HepG2 (cell line): Measurements from ENCODE around the gene SPATA25. TPM values are rescaled to one million over a fixed set of nuclear protein-coding genes. Genes with fewer than 3 reads are reported as not detected.
A peak's percentile ranks its signal among the peaks of the same experiment; 100 is the strongest.

Experiments
- ARID5B ChIP-seq: IDR thresholded peaks from 2 replicates; pipeline ENCODE4 v1.4.0; 2020; ENCODE audit warnings: mild to moderate bottlenecking, missing genetic modification reagents
- FOXJ3 ChIP-seq: sonication (generic); formaldehyde crosslinking; IDR thresholded peaks from 2 replicates; pipeline ENCODE4 v1.4.0; 2020; ENCODE audit warnings: missing genetic modification reagents, mild to moderate bottlenecking, borderline replicate concordance
- KLF12 ChIP-seq: sonication (generic); formaldehyde crosslinking; IDR thresholded peaks from 2 replicates; pipeline ENCODE4 v1.4.0; 2020; ENCODE audit warnings: missing genetic modification reagents, borderline replicate concordance
- MAX ChIP-seq: IDR thresholded peaks from 2 replicates; pipeline ENCODE4 v1.6.1; 2012; ENCODE audit warnings: inconsistent platforms
- MIER3 ChIP-seq: IDR thresholded peaks from 2 replicates; pipeline ENCODE4 v1.6.1; 2016; ENCODE audit warnings: missing compliant biosample characterization, borderline replicate concordance
- NR3C1 ChIP-seq: sonication (generic); formaldehyde crosslinking; IDR thresholded peaks from 2 replicates; pipeline ENCODE4 v1.4.0; 2020; ENCODE audit warnings: missing genetic modification reagents
- PAXIP1 ChIP-seq: sonication (generic); formaldehyde crosslinking; conservative IDR thresholded peaks from 2 replicates; pipeline ENCODE4 v1.4.0; 2020; ENCODE audit warnings: mild to moderate bottlenecking, missing genetic modification reagents, moderate library complexity
- ZBTB7A ChIP-seq: sonication (generic); formaldehyde crosslinking; IDR thresholded peaks from 2 replicates; pipeline ENCODE4 v1.8.0; 2022; ENCODE audit warnings: mild to moderate bottlenecking, missing genetic modification reagents
- ZFP37 ChIP-seq: sonication (generic); formaldehyde crosslinking; IDR thresholded peaks from 2 replicates; pipeline ENCODE4 v1.4.0; 2020; ENCODE audit warnings: missing genetic modification reagents, borderline replicate concordance
- ZNF230 ChIP-seq: sonication (generic); formaldehyde crosslinking; IDR thresholded peaks from 2 replicates; pipeline ENCODE4 v1.4.0; 2020; ENCODE audit warnings: mild to moderate bottlenecking, missing genetic modification reagents
- ZNF30 ChIP-seq: sonication (generic); formaldehyde crosslinking; IDR thresholded peaks from 2 replicates; pipeline ENCODE4 v1.5.0; 2020; ENCODE audit warnings: mild to moderate bottlenecking, missing genetic modification reagents
- ZNF350 ChIP-seq: sonication (generic); formaldehyde crosslinking; IDR thresholded peaks from 2 replicates; pipeline ENCODE4 v1.4.0; 2020; ENCODE audit warnings: mild to moderate bottlenecking, low read depth, missing genetic modification reagents, borderline replicate concordance
- ZSCAN31 ChIP-seq: sonication (generic); formaldehyde crosslinking; IDR thresholded peaks from 2 replicates; pipeline ENCODE4 v1.5.0; 2020; ENCODE audit warnings: low read depth, mild to moderate bottlenecking, missing genetic modification reagents
- polyA plus RNA-seq, 8 experiments: library from polyadenylated mRNA; depleted of rRNA in 3 of 8; stranded (reverse) in 7 of 8; unstranded in 1 of 8; fragments of >200 nt; fragmentation: Illumina TruSeq in 4 of 8; extraction: Trizol in 4 of 8; gene quantifications; 2 replicates each; pipeline versions ENCODE4 v1.2.1 to v1.2.3, GENCODE V29; 2011 to 2016; ENCODE audit warnings: low read depth in 4 of 8, missing spikeins in 1 of 8, mixed read lengths in 1 of 8; ENCODE audit not compliant: insufficient read depth in 1 of 8
- total RNA-seq, 5 experiments: library from RNA; depleted of rRNA; stranded (reverse); fragments of >200 nt; fragmentation: Illumina TruSeq; extraction: Trizol; gene quantifications; 2 replicates each; pipeline ENCODE4 v1.2.3, GENCODE V29; 2016; ENCODE audit warnings: low read depth in 1 of 5
- TF ChIP-seq, protein P1 (sequence below): sonication (generic); formaldehyde crosslinking; IDR thresholded peaks from 2 replicates; pipeline ENCODE4 v1.4.0; 2020; ENCODE audit warnings: mild to moderate bottlenecking, missing genetic modification reagents

Gene SPATA25
- total and polyA plus RNA-seq, 2 of the 13 experiments (the other 11 are each of a cell fraction or from before 2014, with no cell fraction given), result 4.8 to 7.6 TPM

DNA sequence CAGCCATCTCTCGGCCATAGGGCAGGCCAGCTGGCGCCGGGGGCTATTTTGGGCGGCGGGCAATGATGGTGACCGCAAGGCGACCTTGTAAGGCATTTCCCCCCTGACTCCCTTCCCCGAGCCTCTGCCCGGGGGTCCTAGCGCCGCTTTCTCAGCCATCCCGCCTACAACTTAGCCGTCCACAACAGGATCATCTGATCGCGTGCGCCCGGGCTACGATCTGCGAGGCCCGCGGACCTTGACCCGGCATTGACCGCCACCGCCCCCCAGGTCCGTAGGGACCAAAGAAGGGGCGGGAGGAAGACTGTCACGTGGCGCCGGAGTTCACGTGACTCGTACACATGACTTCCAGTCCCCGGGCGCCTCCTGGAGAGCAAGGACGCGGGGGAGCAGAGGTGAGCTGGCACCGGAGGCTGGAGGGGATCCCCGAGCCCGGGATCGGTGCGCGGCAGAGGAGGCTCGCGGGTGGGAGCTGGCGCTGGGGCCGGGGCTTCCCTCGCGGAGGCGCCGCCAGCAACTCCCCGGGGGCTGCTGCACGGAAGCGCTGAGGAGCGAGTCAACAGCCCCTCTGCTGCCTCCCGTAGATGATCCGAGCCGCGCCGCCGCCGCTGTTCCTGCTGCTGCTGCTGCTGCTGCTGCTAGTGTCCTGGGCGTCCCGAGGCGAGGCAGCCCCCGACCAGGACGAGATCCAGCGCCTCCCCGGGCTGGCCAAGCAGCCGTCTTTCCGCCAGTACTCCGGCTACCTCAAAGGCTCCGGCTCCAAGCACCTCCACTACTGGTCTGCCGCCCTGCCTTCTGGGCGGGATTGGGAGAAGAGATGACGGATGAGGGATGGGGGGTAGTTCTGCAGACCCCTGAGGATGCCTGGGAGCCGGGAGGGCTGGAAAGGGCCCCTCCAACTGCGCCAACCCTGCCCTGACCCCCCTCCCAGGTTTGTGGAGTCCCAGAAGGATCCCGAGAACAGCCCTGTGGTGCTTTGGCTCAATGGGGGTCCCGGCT, 3.9 kb upstream of the SPATA25 start, which contains the start of the genes CTSA and NEURL2 (continued):
- TF ChIP-seq ARID5B (CRISPR knock-in tag) (peak; percentile 97), MIER3 (CRISPR knock-in tag) (peak; percentile 100), ZNF350 (peak; percentile 99), PAXIP1 (peak; percentile 98), NR3C1 (CRISPR knock-in tag) (no peak), ZSCAN31 (CRISPR knock-in tag) (peak; percentile 99), ZNF30 (peak; percentile 75; the same call in 1 of the 2 replicates), ZNF230 (peak; percentile 100), ZBTB7A (CRISPR knock-in tag) (peak; percentile 92), KLF12 (peak; percentile 97), ZFP37 (peak; percentile 94), FOXJ3 (peak; percentile 90; the same call in 1 of the 2 replicates), MAX (peak; percentile 99)
- TF ChIP-seq, protein P1, sequence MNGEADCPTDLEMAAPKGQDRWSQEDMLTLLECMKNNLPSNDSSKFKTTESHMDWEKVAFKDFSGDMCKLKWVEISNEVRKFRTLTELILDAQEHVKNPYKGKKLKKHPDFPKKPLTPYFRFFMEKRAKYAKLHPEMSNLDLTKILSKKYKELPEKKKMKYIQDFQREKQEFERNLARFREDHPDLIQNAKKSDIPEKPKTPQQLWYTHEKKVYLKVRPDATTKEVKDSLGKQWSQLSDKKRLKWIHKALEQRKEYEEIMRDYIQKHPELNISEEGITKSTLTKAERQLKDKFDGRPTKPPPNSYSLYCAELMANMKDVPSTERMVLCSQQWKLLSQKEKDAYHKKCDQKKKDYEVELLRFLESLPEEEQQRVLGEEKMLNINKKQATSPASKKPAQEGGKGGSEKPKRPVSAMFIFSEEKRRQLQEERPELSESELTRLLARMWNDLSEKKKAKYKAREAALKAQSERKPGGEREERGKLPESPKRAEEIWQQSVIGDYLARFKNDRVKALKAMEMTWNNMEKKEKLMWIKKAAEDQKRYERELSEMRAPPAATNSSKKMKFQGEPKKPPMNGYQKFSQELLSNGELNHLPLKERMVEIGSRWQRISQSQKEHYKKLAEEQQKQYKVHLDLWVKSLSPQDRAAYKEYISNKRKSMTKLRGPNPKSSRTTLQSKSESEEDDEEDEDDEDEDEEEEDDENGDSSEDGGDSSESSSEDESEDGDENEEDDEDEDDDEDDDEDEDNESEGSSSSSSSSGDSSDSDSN (CRISPR knock-in tag), result peak; percentile 94
